HepG2 (cell line): ENCODE data around the gene C17orf58. TPM values are rescaled to one million over a fixed set of nuclear protein-coding genes. Genes with fewer than 3 reads are reported as not detected.

ENCODE experiments used
- ATAC-seq: fragments of 200-7000 bp; cut with Tn5 transposase; 3 replicates; pipeline ENCODE4 v1.9.1; 2020; ENCODE audit warnings: mild to moderate bottlenecking, moderate library complexity
- BruUV-seq: library from RNA; stranded (reverse); fragments of 400-500 nt; replicated peaks from 2 replicates; lab custom pipeline; 2021; lab: Mats Ljungman, UMichigan
- CTCF ChIA-PET: fragments of 300-600 bp; formaldehyde crosslinking; extraction: SDS; loops from one replicate; lab custom pipeline; 2021; ENCODE audit warnings: low total read pairs, inconsistent platforms, low intra/inter-chr PET ratio; lab: Yijun Ruan, JAX
- POLR2A ChIA-PET: fragments of 350-600 bp; sonication (Branson Sonifier 250); formaldehyde crosslinking; loops from one replicate; lab custom pipeline; 2020; ENCODE audit warnings: antibody characterized with exemption, inconsistent platforms; lab: Yijun Ruan, JAX
- DNase-seq: peaks from one replicate; pipeline ENCODE4 v3.0.0-alpha.2; 2015; ENCODE audit warnings: low spot score
- FAIRE-seq: peaks from 3 replicates; lab custom pipeline; 2011; peaks lifted over from hg19 to GRCh38; lab: Jason Lieb, UNC
- H2AFZ ChIP-seq: one replicate; pipeline ENCODE4 v1.6.1; 2011; ENCODE audit warnings: low read length, inconsistent platforms
- H3K27ac ChIP-seq: fragments of 300-600 bp; 3 replicates; pipeline ENCODE4 v1.8.0; 2011; ENCODE audit warnings: mixed run types, mild to moderate bottlenecking, mixed read lengths, low read length, inconsistent platforms; ENCODE audit not compliant: insufficient read depth; ENCODE audit errors: extremely low read length
- H3K27me3 ChIP-seq, 2 experiments: fragments of 200-600 bp in 1 of 2; 2 replicates in 1 of 2; 3 replicates in 1 of 2; pipeline versions ENCODE4 v1.6.0 to v1.8.0; 2011; ENCODE audit warnings: low read length in 2 of 2, mild to moderate bottlenecking in 2 of 2, moderate library complexity in 2 of 2, inconsistent platforms in 1 of 2; ENCODE audit not compliant: insufficient read depth in 2 of 2, control insufficient read depth in 1 of 2
- H3K36me3 ChIP-seq, 2 experiments: fragments of 200-600 bp in 1 of 2; replicated peaks in 1 of 2; 2 replicates in 1 of 2; 3 replicates in 1 of 2; pipeline versions ENCODE4 v1.5.1 to v1.8.0; 2011; ENCODE audit warnings: low read length in 2 of 2, inconsistent platforms in 1 of 2; ENCODE audit not compliant: insufficient read depth in 2 of 2, control insufficient read depth in 1 of 2
- H3K4me1 ChIP-seq: 2 replicates; pipeline ENCODE4 v1.5.1; 2012; ENCODE audit warnings: low read length, inconsistent platforms; ENCODE audit not compliant: insufficient read depth
- H3K4me2 ChIP-seq: 2 replicates; pipeline ENCODE4 v1.6.0; 2011; ENCODE audit warnings: low read depth, low read length, inconsistent platforms
- H3K4me3 ChIP-seq, 3 experiments: fragments of 200-600 bp in 1 of 3; sonication (generic), shearing (Covaris generic) in 1 of 3; replicated peaks in 1 of 3; 2 replicates each; pipeline ENCODE4 v1.5.1; 2011 to 2016; ENCODE audit warnings: low read length in 3 of 3, inconsistent platforms in 2 of 3, low read depth in 2 of 3, mild to moderate bottlenecking in 2 of 3, control low read depth in 1 of 3, mixed read lengths in 1 of 3; ENCODE audit not compliant: insufficient read depth in 1 of 3
- H3K79me2 ChIP-seq: one replicate; pipeline ENCODE4 v1.6.1; 2011; ENCODE audit warnings: low read length, inconsistent platforms; ENCODE audit not compliant: insufficient read depth
- H3K9ac ChIP-seq: 2 replicates; pipeline ENCODE4 v1.6.0; 2011; ENCODE audit warnings: mild to moderate bottlenecking, low read depth, low read length, inconsistent platforms; ENCODE audit not compliant: insufficient read depth
- H3K9me3 ChIP-seq: 2 replicates; pipeline ENCODE4 v1.5.1; 2012; ENCODE audit warnings: mild to moderate bottlenecking, low read length
- H4K20me1 ChIP-seq: 2 replicates; pipeline ENCODE4 v1.6.0; 2011; ENCODE audit warnings: inconsistent platforms, mild to moderate bottlenecking, low read length, moderate library complexity; ENCODE audit not compliant: insufficient read depth
- BORCS8-MEF2B ChIP-seq: sonication (generic); formaldehyde crosslinking; IDR thresholded peaks from 2 replicates; pipeline ENCODE4 v1.8.0; 2022; ENCODE audit warnings: mild to moderate bottlenecking, missing genetic modification reagents
- HNRNPLL ChIP-seq: fragments of 200-400 bp; formaldehyde crosslinking; IDR thresholded peaks from 2 replicates; pipeline ENCODE4 v1.6.1; 2017; ENCODE audit warnings: mild to moderate bottlenecking, low read depth, low read length; ENCODE audit not compliant: poor library complexity, severe bottlenecking
- KLF16 ChIP-seq, 2 experiments: sonication (generic) in 1 of 2; formaldehyde crosslinking in 1 of 2; IDR thresholded peaks; 2 replicates each; pipeline versions ENCODE4 v1.6.1 to v1.8.0; 2016 to 2023; ENCODE audit warnings: missing genetic modification reagents in 2 of 2, missing compliant biosample characterization in 1 of 2
- MEIS1 ChIP-seq: sonication (generic); formaldehyde crosslinking; IDR thresholded peaks from 2 replicates; pipeline ENCODE4 v1.9.0; 2021; ENCODE audit warnings: mild to moderate bottlenecking, missing genetic modification reagents, moderate library complexity, borderline replicate concordance
- TBX2 ChIP-seq: sonication (generic); formaldehyde crosslinking; IDR thresholded peaks from 2 replicates; pipeline ENCODE4 v1.5.0; 2020; ENCODE audit warnings: missing genetic modification reagents, mild to moderate bottlenecking, borderline replicate concordance
- U2AF2 ChIP-seq: fragments of 200-400 bp; formaldehyde crosslinking; IDR thresholded peaks from 2 replicates; pipeline ENCODE4 v1.6.1; 2017; ENCODE audit warnings: low read depth, mild to moderate bottlenecking, low read length
- ZIK1 ChIP-seq: sonication (generic); formaldehyde crosslinking; IDR thresholded peaks from 2 replicates; pipeline ENCODE4 v1.5.0; 2020; ENCODE audit warnings: mild to moderate bottlenecking, low read depth, missing genetic modification reagents, borderline replicate concordance
- ZNF124 ChIP-seq: sonication (generic); formaldehyde crosslinking; IDR thresholded peaks from 2 replicates; pipeline ENCODE4 v1.4.0; 2020; ENCODE audit warnings: missing genetic modification reagents
- ZNF225 ChIP-seq: sonication (generic); formaldehyde crosslinking; IDR thresholded peaks from 2 replicates; pipeline ENCODE4 v1.4.0; 2020; ENCODE audit warnings: mild to moderate bottlenecking, missing genetic modification reagents
- ZNF274 ChIP-seq: sonication (generic); formaldehyde crosslinking; IDR thresholded peaks from 2 replicates; pipeline ENCODE4 v1.5.1; 2020; ENCODE audit warnings: mild to moderate bottlenecking, missing genetic modification reagents
- ZNF441 ChIP-seq: sonication (generic); formaldehyde crosslinking; IDR thresholded peaks from 2 replicates; pipeline ENCODE4 v1.7.0; 2021; ENCODE audit warnings: missing genetic modification reagents, borderline replicate concordance
- ZNF530 ChIP-seq: sonication (generic); formaldehyde crosslinking; IDR thresholded peaks from 2 replicates; pipeline ENCODE4 v1.5.0; 2020; ENCODE audit warnings: low read depth, mild to moderate bottlenecking, missing genetic modification reagents
- ZNF550 ChIP-seq: sonication (generic); formaldehyde crosslinking; IDR thresholded peaks from 2 replicates; pipeline ENCODE4 v1.4.0; 2020; ENCODE audit warnings: mild to moderate bottlenecking, missing genetic modification reagents, borderline replicate concordance
- ZNF839 ChIP-seq: sonication (generic); formaldehyde crosslinking; IDR thresholded peaks from 2 replicates; pipeline ENCODE4 v1.4.0; 2020; ENCODE audit warnings: missing genetic modification reagents, mild to moderate bottlenecking, borderline replicate concordance
- WGBS: methylation state at CpG from one replicate; pipeline ENCODE4 v1.1.6; 2017; ENCODE audit warnings: low lambda C conversion rate; 5-methylcytosine and 5-hydroxymethylcytosine counted together
- in situ Hi-C: cut with HindIII; loops from 2 replicates; pipeline ENCODE4 v1.10.0; 2017; ENCODE audit warnings: low pct_unique_long_range_greater_than_20kb; ENCODE audit not compliant: extremely low pct_ligation_motif_present
- intact Hi-C: fragments of 100-400 bp; cut with micrococcal nuclease; formaldehyde crosslinking; loops from one replicate; pipeline ENCODE4 v1.10.0; 2022; ENCODE audit not compliant: unreplicated experiment
- polyA plus RNA-seq, 8 experiments: library from polyadenylated mRNA; depleted of rRNA in 3 of 8; stranded (reverse) in 7 of 8; unstranded in 1 of 8; fragments of >200 nt; fragmentation: Illumina TruSeq in 4 of 8; extraction: Trizol in 4 of 8; gene quantifications; 2 replicates each; pipeline versions ENCODE4 v1.2.1 to v1.2.3, GENCODE V29; 2011 to 2016; ENCODE audit warnings: low read depth in 4 of 8, missing spikeins in 1 of 8, mixed read lengths in 1 of 8; ENCODE audit not compliant: insufficient read depth in 1 of 8
- total RNA-seq, 5 experiments: library from RNA; depleted of rRNA; stranded (reverse); fragments of >200 nt; fragmentation: Illumina TruSeq; extraction: Trizol; gene quantifications; 2 replicates each; pipeline ENCODE4 v1.2.3, GENCODE V29; 2016; ENCODE audit warnings: low read depth in 1 of 5
- TF ChIP-seq, protein P1 (sequence below): sonication (generic); formaldehyde crosslinking; IDR thresholded peaks from 2 replicates; pipeline ENCODE4 v1.4.0; 2020; ENCODE audit warnings: mild to moderate bottlenecking, missing genetic modification reagents
- TF ChIP-seq, protein P2 (sequence below): IDR thresholded peaks from 2 replicates; pipeline ENCODE4 v1.6.1; 2016; ENCODE audit warnings: missing genetic modification reagents, missing compliant biosample characterization
- TF ChIP-seq, protein P3 (sequence below): sonication (generic); formaldehyde crosslinking; IDR thresholded peaks from 2 replicates; pipeline ENCODE4 v1.4.0; 2020; ENCODE audit warnings: missing genetic modification reagents, borderline replicate concordance

C17orf58 gene
- total and polyA plus RNA-seq, 2 of the 13 experiments (the other 11 are each of a cell fraction or from before 2014, with no cell fraction given) = 15.6 to 15.8 TPM

DNA sequence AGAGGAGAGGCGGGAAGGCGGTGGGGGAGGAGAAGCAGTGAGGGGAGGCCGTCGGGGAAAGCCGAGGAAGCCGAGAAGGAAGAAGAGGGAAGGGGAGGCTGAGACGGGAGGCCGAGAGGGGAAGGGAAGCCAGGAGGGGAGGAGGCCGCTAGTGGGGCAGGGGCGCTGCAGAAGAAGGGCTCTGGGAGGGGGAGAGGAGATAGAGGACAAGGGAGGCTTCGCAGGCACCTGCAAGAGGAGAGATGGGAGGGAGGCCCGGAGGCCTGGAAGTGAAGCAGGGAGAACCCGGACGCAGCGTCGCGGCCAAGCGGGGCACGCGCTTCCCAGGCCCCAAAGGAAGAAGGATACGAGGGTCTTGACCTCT lies 2.3 kb downstream of the C17orf58 start:
- peak overlapping the region; percentile 99 for H3K4me2 ChIP-seq
- peaks cover 0 to 7% of the 10 kb centered on the region in 2 experiments; a peak in 1 of 5 replicates for H3K27me3 ChIP-seq
- POLR2A ChIA-PET = interaction anchor here (1.0 to 2.7 kb wide), 6 partner anchors 26 to 1333 kb away, joined by 3 to 25 read pairs (median 6); partner anchors contain the start of genes ABCA5 and KPNA2
- ATAC-seq = peak; percentile 3; the same call in 1 of the 3 replicates
- BruUV-seq = no TSS peak
- WGBS = under 1% methylated on average over 21 of the region's 21 CpGs
- DNase-seq = peak; percentile 28
- no peaks in the 10 kb centered on the region for H3K36me3 ChIP-seq
- H3K9me3 ChIP-seq = no peaks in the 10 kb centered on the region
- no peaks in the 10 kb centered on the region for H4K20me1 ChIP-seq
- H3K79me2 ChIP-seq = no peaks in the 10 kb centered on the region
- intact Hi-C loops = loop anchor here (2.0 kb wide), 1 partner anchor 19 kb away; no protein-coding TSS in a partner anchor
- peak overlapping the region; percentile 89 for H3K27ac ChIP-seq
- peak overlapping the region; percentile 79 for H3K9ac ChIP-seq
- CTCF ChIA-PET = no interaction called here
- peaks cover 36% of the 10 kb centered on the region for H3K4me1 ChIP-seq
- peak overlapping the region; percentile 62 to 89 (median 72) for H3K4me3 ChIP-seq
- in situ Hi-C loops = no loop called here
- no peak overlapping the region for H2AFZ ChIP-seq
- FAIRE-seq = no peak
- TF ChIP-seq TBX2 (CRISPR knock-in tag) = 0 out of 2 replicates have a peak, but pooled peaks have one; percentile 12
- peak; percentile 35; the same call in 1 of the 2 replicates for TF ChIP-seq ZNF441
- peak; percentile 25; the same call in 1 of the 2 replicates for TF ChIP-seq ZIK1 (CRISPR knock-in tag)
- peak in 1 of 2 experiments; percentile 26; a peak in 1 of 4 replicates for TF ChIP-seq KLF16 (CRISPR knock-in tag; IDR thresholded peaks at IDR 0.05)
- TF ChIP-seq ZNF225 (CRISPR knock-in tag) = peak; percentile 62; the same call in 1 of the 2 replicates
- TF ChIP-seq ZNF530 (CRISPR knock-in tag) = no peak
- TF ChIP-seq, protein P1, sequence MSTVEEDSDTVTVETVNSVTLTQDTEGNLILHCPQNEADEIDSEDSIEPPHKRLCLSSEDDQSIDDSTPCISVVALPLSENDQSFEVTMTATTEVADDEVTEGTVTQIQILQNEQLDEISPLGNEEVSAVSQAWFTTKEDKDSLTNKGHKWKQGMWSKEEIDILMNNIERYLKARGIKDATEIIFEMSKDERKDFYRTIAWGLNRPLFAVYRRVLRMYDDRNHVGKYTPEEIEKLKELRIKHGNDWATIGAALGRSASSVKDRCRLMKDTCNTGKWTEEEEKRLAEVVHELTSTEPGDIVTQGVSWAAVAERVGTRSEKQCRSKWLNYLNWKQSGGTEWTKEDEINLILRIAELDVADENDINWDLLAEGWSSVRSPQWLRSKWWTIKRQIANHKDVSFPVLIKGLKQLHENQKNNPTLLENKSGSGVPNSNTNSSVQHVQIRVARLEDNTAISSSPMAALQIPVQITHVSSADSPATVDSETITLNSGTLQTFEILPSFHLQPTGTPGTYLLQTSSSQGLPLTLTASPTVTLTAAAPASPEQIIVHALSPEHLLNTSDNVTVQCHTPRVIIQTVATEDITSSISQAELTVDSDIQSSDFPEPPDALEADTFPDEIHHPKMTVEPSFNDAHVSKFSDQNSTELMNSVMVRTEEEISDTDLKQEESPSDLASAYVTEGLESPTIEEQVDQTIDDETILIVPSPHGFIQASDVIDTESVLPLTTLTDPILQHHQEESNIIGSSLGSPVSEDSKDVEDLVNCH (CRISPR knock-in tag) = no peak
- TF ChIP-seq, protein P2, sequence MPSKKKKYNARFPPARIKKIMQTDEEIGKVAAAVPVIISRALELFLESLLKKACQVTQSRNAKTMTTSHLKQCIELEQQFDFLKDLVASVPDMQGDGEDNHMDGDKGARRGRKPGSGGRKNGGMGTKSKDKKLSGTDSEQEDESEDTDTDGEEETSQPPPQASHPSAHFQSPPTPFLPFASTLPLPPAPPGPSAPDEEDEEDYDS (CRISPR knock-in tag) = 0 out of 2 replicates have a peak, but pooled peaks have one; percentile 13
- TF ChIP-seq ZNF274 = peak; percentile 73; the same call in 1 of the 2 replicates
- TF ChIP-seq U2AF2 = no peak
- TF ChIP-seq MEIS1 (CRISPR knock-in tag) = no peak
- 0 out of 2 replicates have a peak, but pooled peaks have one; percentile 73 for TF ChIP-seq ZNF550 (CRISPR knock-in tag)
- peak; percentile 33 for TF ChIP-seq HNRNPLL
- TF ChIP-seq, protein P3, sequence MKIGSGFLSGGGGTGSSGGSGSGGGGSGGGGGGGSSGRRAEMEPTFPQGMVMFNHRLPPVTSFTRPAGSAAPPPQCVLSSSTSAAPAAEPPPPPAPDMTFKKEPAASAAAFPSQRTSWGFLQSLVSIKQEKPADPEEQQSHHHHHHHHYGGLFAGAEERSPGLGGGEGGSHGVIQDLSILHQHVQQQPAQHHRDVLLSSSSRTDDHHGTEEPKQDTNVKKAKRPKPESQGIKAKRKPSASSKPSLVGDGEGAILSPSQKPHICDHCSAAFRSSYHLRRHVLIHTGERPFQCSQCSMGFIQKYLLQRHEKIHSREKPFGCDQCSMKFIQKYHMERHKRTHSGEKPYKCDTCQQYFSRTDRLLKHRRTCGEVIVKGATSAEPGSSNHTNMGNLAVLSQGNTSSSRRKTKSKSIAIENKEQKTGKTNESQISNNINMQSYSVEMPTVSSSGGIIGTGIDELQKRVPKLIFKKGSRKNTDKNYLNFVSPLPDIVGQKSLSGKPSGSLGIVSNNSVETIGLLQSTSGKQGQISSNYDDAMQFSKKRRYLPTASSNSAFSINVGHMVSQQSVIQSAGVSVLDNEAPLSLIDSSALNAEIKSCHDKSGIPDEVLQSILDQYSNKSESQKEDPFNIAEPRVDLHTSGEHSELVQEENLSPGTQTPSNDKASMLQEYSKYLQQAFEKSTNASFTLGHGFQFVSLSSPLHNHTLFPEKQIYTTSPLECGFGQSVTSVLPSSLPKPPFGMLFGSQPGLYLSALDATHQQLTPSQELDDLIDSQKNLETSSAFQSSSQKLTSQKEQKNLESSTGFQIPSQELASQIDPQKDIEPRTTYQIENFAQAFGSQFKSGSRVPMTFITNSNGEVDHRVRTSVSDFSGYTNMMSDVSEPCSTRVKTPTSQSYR = no peak; the same call in 1 of the 2 replicates
- peak; percentile 52; the same call in 1 of the 2 replicates for TF ChIP-seq ZNF839 (CRISPR knock-in tag)
- peak; percentile 75 for TF ChIP-seq BORCS8-MEF2B (CRISPR knock-in tag)
- peak; percentile 61; the same call in 1 of the 2 replicates for TF ChIP-seq ZNF124 (CRISPR knock-in tag)
